PC-9 (cell line): ENCODE data around the gene ITGB6. TPM values are rescaled to one million over a fixed set of nuclear protein-coding genes. Genes with fewer than 3 reads are reported as not detected.

Experiments used
- BruUV-seq: library from RNA; stranded (reverse); fragments of 400-500 nt; replicated peaks from 2 replicates; lab custom pipeline; 2021; lab: Mats Ljungman, UMichigan
- CTCF ChIA-PET: fragments of 300-600 bp; sonication (Branson Sonifier 250); formaldehyde crosslinking; loops from one replicate; lab custom pipeline; 2022; ENCODE audit warnings: antibody characterized with exemption; lab: Charles Lee
- POLR2A ChIA-PET: fragments of 300-600 bp; sonication (Branson Sonifier 250); formaldehyde crosslinking; loops from one replicate; lab custom pipeline; 2022; ENCODE audit warnings: antibody characterized with exemption; ENCODE audit not compliant: unreplicated experiment; lab: Charles Lee
- DNase-seq, 2 experiments: peaks; one replicate each; pipeline versions ENCODE4 v3.0.0 to v3.0.0-alpha.2; 2015 to 2022; ENCODE audit warnings: mixed read lengths in 1 of 2
- H2AFZ ChIP-seq: fragments of 200-600 bp; sonication (generic); 2 replicates; pipeline ENCODE4 v1.8.1; 2017; ENCODE audit warnings: antibody characterized with exemption
- H3F3A ChIP-seq: fragments of 200-600 bp; sonication (generic); 2 replicates; pipeline ENCODE4 v1.8.1; 2017; ENCODE audit warnings: antibody characterized with exemption, mild to moderate bottlenecking, low read depth; ENCODE audit not compliant: insufficient read depth
- H3K27ac ChIP-seq: fragments of 200-600 bp; sonication (generic); 2 replicates; pipeline ENCODE4 v1.6.1; 2016; ENCODE audit warnings: mixed run types
- H3K27me3 ChIP-seq: fragments of 200-600 bp; sonication (generic); 2 replicates; pipeline ENCODE4 v1.6.1; 2016; ENCODE audit warnings: low read depth, mixed run types; ENCODE audit not compliant: insufficient read depth
- H3K36me3 ChIP-seq: fragments of 200-600 bp; sonication (generic); 2 replicates; pipeline ENCODE4 v1.6.1; 2016; ENCODE audit warnings: low read depth, mixed run types
- H3K4me1 ChIP-seq: fragments of 200-600 bp; sonication (generic); replicated peaks from 2 replicates; pipeline ENCODE4 v1.6.1; 2016; ENCODE audit warnings: mixed run types; ENCODE audit not compliant: insufficient read depth
- H3K4me2 ChIP-seq: fragments of 200-600 bp; sonication (generic); 2 replicates; pipeline ENCODE4 v1.6.1; 2017; ENCODE audit warnings: mixed run types
- H3K4me3 ChIP-seq: fragments of 200-600 bp; sonication (generic); 2 replicates; pipeline ENCODE4 v1.6.1; 2016; ENCODE audit warnings: mixed run types
- H3K79me2 ChIP-seq: fragments of 200-600 bp; sonication (generic); 2 replicates; pipeline ENCODE4 v1.6.1; 2017; ENCODE audit warnings: low read depth, mixed run types
- H3K9me2 ChIP-seq: fragments of 200-600 bp; sonication (generic); 2 replicates; pipeline ENCODE4 v1.8.1; 2017; ENCODE audit warnings: mild to moderate bottlenecking; ENCODE audit not compliant: insufficient read depth
- H3K9me3 ChIP-seq: fragments of 200-600 bp; sonication (generic); 2 replicates; pipeline ENCODE4 v1.8.1; 2016; ENCODE audit warnings: low read depth; ENCODE audit not compliant: insufficient read depth
- H4K20me1 ChIP-seq: fragments of 200-600 bp; sonication (generic); 2 replicates; pipeline ENCODE4 v1.8.1; 2017; ENCODE audit not compliant: insufficient read depth
- CTCF ChIP-seq: fragments of 200-600 bp; sonication (generic); conservative IDR thresholded peaks from 2 replicates; pipeline ENCODE4 v1.6.1; 2017; ENCODE audit warnings: mixed run types, antibody characterized with exemption, mild to moderate bottlenecking, moderate library complexity
- EZH2 ChIP-seq: fragments of 200-600 bp; sonication (generic); IDR thresholded peaks from 2 replicates; pipeline ENCODE4 v1.8.0; 2017; ENCODE audit warnings: antibody characterized with exemption, low read depth
- intact Hi-C: fragments of 100-400 bp; cut with micrococcal nuclease; formaldehyde crosslinking; loops from one replicate; pipeline ENCODE4 v1.10.0; 2022; ENCODE audit not compliant: unreplicated experiment
- total RNA-seq: library from RNA; stranded (reverse); gene quantifications from 2 replicates; pipeline ENCODE4 v1.2.3, GENCODE V29; 2021

Gene ITGB6
- total RNA-seq, 1 experiment from 2014 or later, result 24.3 TPM

GRCh38 chr2:160055726-160056108, 144.4 kb downstream of the ITGB6 start:
- Histone ChIP-seq H3K36me3 (no peaks in the 10 kb centered on the region), H3K9me3 (no peaks in the 10 kb centered on the region), H3K4me1 (no peaks in the 10 kb centered on the region), H2AFZ (no peak overlapping the region), H3K9me2 (no peaks in the 10 kb centered on the region), H3K4me2 (no peak overlapping the region), H3K4me3 (no peak overlapping the region), H3K79me2 (no peaks in the 10 kb centered on the region), H3K27me3 (no peaks in the 10 kb centered on the region), H3K27ac (no peak overlapping the region), H3F3A (no peaks in the 10 kb centered on the region), H4K20me1 (no peaks in the 10 kb centered on the region)
- POLR2A ChIA-PET, result no interaction called here
- no TSS peak for BruUV-seq
- intact Hi-C loops, result no loop called here
- no peak for DNase-seq
- CTCF ChIA-PET, result no interaction called here
- TF ChIP-seq EZH2 (no peak), CTCF (no peak)

- H4K20me1 ChIP-seq, result no peaks in the 10 kb centered on the region
- no peak overlapping the region for H2AFZ ChIP-seq
- H3K4me1 ChIP-seq, result no peaks in the 10 kb centered on the region
- H3K4me3 ChIP-seq, result no peak overlapping the region
- no peak overlapping the region for H3K4me2 ChIP-seq
- no peaks in the 10 kb centered on the region for H3K9me2 ChIP-seq
- H3K9me3 ChIP-seq, result no peaks in the 10 kb centered on the region
- H3K27me3 ChIP-seq, result no peaks in the 10 kb centered on the region
- ChIA-PET CTCF (no interaction called here), POLR2A (no interaction called here)
- H3K27ac ChIP-seq, result no peak overlapping the region
- H3K79me2 ChIP-seq, result no peaks in the 10 kb centered on the region
- intact Hi-C loops, result no loop called here
- no TSS peak for BruUV-seq
- H3K36me3 ChIP-seq, result no peaks in the 10 kb centered on the region
- TF ChIP-seq EZH2 (no peak), CTCF (no peak)
- DNase-seq, result no peak
- no peaks in the 10 kb centered on the region for H3F3A ChIP-seq
Observed at GRCh38 chr2:160054984-160055725, 144.9 kb downstream of the ITGB6 start.

- Histone ChIP-seq H3K9me3 (no peaks in the 10 kb centered on the region), H3K79me2 (no peaks in the 10 kb centered on the region), H3K27ac (no peak overlapping the region), H3K4me3 (no peak overlapping the region), H3K27me3 (no peaks in the 10 kb centered on the region), H3K36me3 (no peaks in the 10 kb centered on the region), H3F3A (no peaks in the 10 kb centered on the region), H3K9me2 (no peaks in the 10 kb centered on the region), H3K4me2 (no peak overlapping the region), H3K4me1 (no peaks in the 10 kb centered on the region), H4K20me1 (no peaks in the 10 kb centered on the region), H2AFZ (no peak overlapping the region)
- intact Hi-C loops, result no loop called here
- TF ChIP-seq EZH2 (no peak), CTCF (no peak)
- DNase-seq, result no peak
- BruUV-seq, result no TSS peak
- CTCF ChIA-PET, result no interaction called here
- POLR2A ChIA-PET, result no interaction called here
Observed at GRCh38 chr2:160053946-160054345, 146.1 kb downstream of the ITGB6 start.
